Neural cell (in vitro differentiated cells): ENCODE measurements around the gene RASAL2.

Experiments
- CTCF ChIP-seq: fragments of 450-650 bp; IDR thresholded peaks from 2 replicates; pipeline ENCODE4 v1.5.1; 2014; ENCODE audit warnings: antibody characterized with exemption, mild to moderate bottlenecking, moderate library complexity; ENCODE audit not compliant: poor library complexity, severe bottlenecking
- EZH2 ChIP-seq: fragments of 200-600, 300-800 bp; shearing (Covaris generic), sonication (generic); IDR thresholded peaks from 2 replicates; pipeline ENCODE4 v1.6.1; 2014; ENCODE audit warnings: antibody characterized with exemption, low read length, borderline replicate concordance, mild to moderate bottlenecking; ENCODE audit not compliant: insufficient read depth, poor library complexity, severe bottlenecking
- POLR2AphosphoS5 ChIP-seq: IDR thresholded peaks from 2 replicates; pipeline ENCODE4 v1.6.1; 2012
- REST ChIP-seq: IDR thresholded peaks from 2 replicates; pipeline ENCODE4 v1.6.1; 2012; ENCODE audit warnings: borderline replicate concordance
- TAF1 ChIP-seq: IDR thresholded peaks from 2 replicates; pipeline ENCODE4 v1.6.1; 2012; ENCODE audit warnings: low read depth

GRCh38 chr1:178064191-178064821, 29.6 kb upstream of the RASAL2 start:
- TF ChIP-seq TAF1, result no peak
- TF ChIP-seq EZH2, result no peak
- no peak for TF ChIP-seq CTCF
- TF ChIP-seq POLR2AphosphoS5, result no peak
- TF ChIP-seq REST, result no peak
